K562 (cell line): ENCODE results near the gene FASTKD1. TPM values are rescaled to one million over a fixed set of nuclear protein-coding genes. Genes with fewer than 3 reads are reported as not detected.

Experiments
- ATAC-seq: fragments of 200-7000 bp; cut with Tn5 transposase; 3 replicates; pipeline ENCODE4 v1.9.1; 2020; ENCODE audit warnings: moderate library complexity
- BruUV-seq: library from RNA; stranded (reverse); fragments of 400-500 nt; replicated peaks from 2 replicates; lab custom pipeline; 2021; lab: Mats Ljungman, UMichigan
- CTCF ChIA-PET: fragments of 300-600 bp; formaldehyde crosslinking; extraction: SDS; loops from one replicate; lab custom pipeline; 2021; ENCODE audit warnings: low intra/inter-chr PET ratio; lab: Yijun Ruan, JAX
- POLR2A ChIA-PET: fragments of 300-600, 350-650 bp; sonication (Branson Sonifier 250); formaldehyde crosslinking; extraction: SDS; loops from one replicate; lab custom pipeline; 2021; ENCODE audit warnings: antibody characterized with exemption, inconsistent platforms; lab: Yijun Ruan, JAX
- DNase-seq, 4 experiments: peaks; one replicate each; pipeline versions ENCODE4 v3.0.0 to v3.0.0-alpha.2; 2011 to 2018; ENCODE audit warnings: low spot score in 3 of 4, mixed read lengths in 3 of 4; ENCODE audit errors: extremely low read depth in 1 of 4
- FAIRE-seq: peaks from 2 replicates; lab custom pipeline; 2011; peaks lifted over from hg19 to GRCh38; lab: Jason Lieb, UNC
- H2AFZ ChIP-seq: 2 replicates; pipeline ENCODE4 v1.6.0; 2011; ENCODE audit warnings: low read depth, low read length, control low read depth, inconsistent platforms
- H3K27ac ChIP-seq: fragments of 200-600 bp; 3 replicates; pipeline ENCODE4 v1.8.0; 2011; ENCODE audit warnings: low read depth, mild to moderate bottlenecking, control low read depth, inconsistent platforms, low read length, moderate library complexity, mixed read lengths; ENCODE audit errors: extremely low read depth
- H3K27me3 ChIP-seq, 2 experiments: fragments of 300-600 bp in 1 of 2; 2 replicates in 1 of 2; 3 replicates in 1 of 2; pipeline versions ENCODE4 v1.6.0 to v1.8.0; 2011; ENCODE audit warnings: inconsistent platforms in 2 of 2, low read length in 2 of 2, mild to moderate bottlenecking in 1 of 2, mixed read lengths in 1 of 2, moderate library complexity in 1 of 2; ENCODE audit not compliant: control insufficient read depth in 2 of 2, insufficient read depth in 2 of 2
- H3K36me3 ChIP-seq: fragments of 300-600 bp; 3 replicates; pipeline ENCODE4 v1.8.0; 2011; ENCODE audit warnings: mild to moderate bottlenecking, low read length, inconsistent platforms; ENCODE audit not compliant: control insufficient read depth, insufficient read depth
- H3K4me1 ChIP-seq, 2 experiments: fragments of 200-600 bp in 1 of 2; replicated peaks in 1 of 2; 2 replicates in 1 of 2; 3 replicates in 1 of 2; pipeline versions ENCODE4 v1.5.1 to v1.8.0; 2011; ENCODE audit warnings: inconsistent platforms in 2 of 2, low read length in 2 of 2, mild to moderate bottlenecking in 1 of 2, mixed read lengths in 1 of 2, moderate library complexity in 1 of 2; ENCODE audit not compliant: control insufficient read depth in 2 of 2, insufficient read depth in 2 of 2
- H3K4me2 ChIP-seq: 2 replicates; pipeline ENCODE4 v1.6.1; 2011; ENCODE audit warnings: low read length, control low read depth, inconsistent platforms, mixed read lengths; ENCODE audit not compliant: insufficient read depth
- H3K4me3 ChIP-seq: fragments of 200-600 bp; sonication (generic), shearing (Covaris generic); 2 replicates; pipeline ENCODE4 v1.5.1; 2016; ENCODE audit warnings: control low read depth, inconsistent platforms
- H3K79me2 ChIP-seq: fragments of 200-600 bp; 3 replicates; pipeline ENCODE4 v1.8.0; 2011; ENCODE audit warnings: low read length, inconsistent platforms; ENCODE audit not compliant: control insufficient read depth, insufficient read depth
- H3K9ac ChIP-seq, 2 experiments: 2 replicates each; pipeline versions ENCODE4 v1.6.0 to v1.6.1; 2011; ENCODE audit warnings: low read depth in 2 of 2, low read length in 2 of 2, control low read depth in 1 of 2, inconsistent platforms in 1 of 2, mild to moderate bottlenecking in 1 of 2, mixed read lengths in 1 of 2; ENCODE audit not compliant: insufficient read depth in 1 of 2
- H3K9me1 ChIP-seq: one replicate; pipeline ENCODE4 v1.6.0; 2011; ENCODE audit warnings: inconsistent platforms, mild to moderate bottlenecking, low read length, moderate library complexity; ENCODE audit not compliant: control insufficient read depth, insufficient read depth
- H3K9me3 ChIP-seq: replicated peaks from 2 replicates; pipeline ENCODE4 v1.5.1; 2011; ENCODE audit warnings: low read depth, low read length, inconsistent platforms; ENCODE audit not compliant: control insufficient read depth, insufficient read depth
- H4K20me1 ChIP-seq: replicated peaks from 2 replicates; pipeline ENCODE4 v1.6.1; 2011; ENCODE audit warnings: low read length, inconsistent platforms, mixed read lengths; ENCODE audit not compliant: control insufficient read depth, insufficient read depth
- CBX5 ChIP-seq: IDR thresholded peaks from 2 replicates; pipeline ENCODE4 v1.6.1; 2014; ENCODE audit warnings: low read depth, borderline replicate concordance
- HNRNPH1 ChIP-seq: fragments of 200-400 bp; formaldehyde crosslinking; optimal IDR thresholded peaks from 2 replicates; pipeline ENCODE3; 2017; ENCODE audit warnings: low read depth, mild to moderate bottlenecking, low read length, moderate library complexity
- MXI1 ChIP-seq: IDR thresholded peaks from 2 replicates; pipeline ENCODE4 v1.6.1; 2011; ENCODE audit warnings: low read depth, mild to moderate bottlenecking, improper control_type of control experiment, low read length
- NCOA1 ChIP-seq: fragments of 450-650 bp; IDR thresholded peaks from 2 replicates; pipeline ENCODE4 v1.6.1; 2016; ENCODE audit warnings: low read depth
- NCOA4 ChIP-seq: fragments of 450-650 bp; IDR thresholded peaks from 2 replicates; pipeline ENCODE4 v1.6.1; 2018; ENCODE audit warnings: mild to moderate bottlenecking; ENCODE audit not compliant: partially characterized antibody
- NR2C2 ChIP-seq, 2 experiments: fragments of 200-800 bp in 1 of 2; sonication (Bioruptor generic) in 1 of 2; sonication (generic) in 1 of 2; formaldehyde crosslinking in 1 of 2; IDR thresholded peaks; 2 replicates each; pipeline versions ENCODE4 v1.6.1 to v1.8.0; 2016 to 2022; ENCODE audit warnings: mild to moderate bottlenecking in 1 of 2, missing compliant biosample characterization in 1 of 2, missing genetic modification characterization in 1 of 2, missing genetic modification reagents in 1 of 2
- RBM14 ChIP-seq: fragments of 200-400 bp; formaldehyde crosslinking; IDR thresholded peaks from 2 replicates; pipeline ENCODE4 v1.6.1; 2018; ENCODE audit warnings: low read depth, mild to moderate bottlenecking, low read length, moderate library complexity, borderline replicate concordance; ENCODE audit not compliant: insufficient read depth
- SMARCA5 ChIP-seq: fragments of 450-650 bp; IDR thresholded peaks from 2 replicates; pipeline ENCODE4 v1.6.1; 2016
- SMARCC2 ChIP-seq: fragments of 450-650 bp; IDR thresholded peaks from 2 replicates; pipeline ENCODE4 v1.6.1; 2017; ENCODE audit warnings: antibody characterized with exemption, moderate library complexity, mild to moderate bottlenecking, low read depth
- ZNF311 ChIP-seq: fragments of 250-450 bp; sonication (Bioruptor Pico); IDR thresholded peaks from 2 replicates; pipeline ENCODE4 v1.4.0; 2020; ENCODE audit warnings: mild to moderate bottlenecking, moderate library complexity
- ZNF384 ChIP-seq: IDR thresholded peaks from 2 replicates; pipeline ENCODE4 v1.6.1; 2012; ENCODE audit warnings: low read depth, low read length, improper control_type of control experiment
- WGBS: fragments of 100-300 bp; shearing (Covaris generic); methylation state at CpG from one replicate; pipeline ENCODE4 v1.1.6; 2016; ENCODE audit warnings: low coverage, mixed read lengths; ENCODE audit not compliant: insufficient coverage; ENCODE audit errors: missing lambda C conversion rate; 5-methylcytosine and 5-hydroxymethylcytosine counted together
- in situ Hi-C: fragments of 300-500 bp; cut with MboI; formaldehyde crosslinking; loops from 4 replicates; pipeline ENCODE4 v1.15.0; 2018; ENCODE audit warnings: inconsistent platforms, mixed read lengths
- intact Hi-C: fragments of 100-400 bp; cut with micrococcal nuclease; formaldehyde crosslinking; loops from 2 replicates; pipeline ENCODE4 v1.14.2; 2022
- polyA plus RNA-seq, 8 experiments: library from polyadenylated mRNA; depleted of rRNA in 4 of 8; stranded (reverse) in 5 of 8; unstranded in 3 of 8; fragments of >200 nt; fragmentation: Nextera tagmentation in 2 of 8; fragmentation: Illumina TruSeq in 1 of 8; extraction: Ambion mirVana in 2 of 8; extraction: Trizol in 1 of 8; gene quantifications; 2 replicates each; pipeline versions ENCODE4 v1.2.1 to v1.2.3, GENCODE V29; 2011 to 2014; ENCODE audit warnings: inconsistent platforms in 1 of 8, missing spikeins in 1 of 8
- total RNA-seq, 7 experiments: library from RNA; depleted of rRNA in 6 of 7; stranded (reverse); fragments of >200 nt in 6 of 7; fragmentation: Illumina TruSeq in 2 of 7; extraction: Trizol in 2 of 7; gene quantifications; 2 replicates each; pipeline versions ENCODE4 v1.2.1 to v1.2.3, GENCODE V29; 2011 to 2021; ENCODE audit warnings: low replicate concordance in 1 of 7
- TF ChIP-seq, protein P1 (sequence below), 2 experiments: fragments of 250-450 bp in 1 of 2; fragments of 450-650 bp in 1 of 2; sonication (Bioruptor Pico) in 1 of 2; IDR thresholded peaks; 2 replicates each; pipeline versions ENCODE4 v1.6.1 to v1.8.0; 2016 to 2021; ENCODE audit warnings: mild to moderate bottlenecking in 2 of 2, moderate library complexity in 2 of 2, missing compliant biosample characterization in 1 of 2, missing genetic modification characterization in 1 of 2
- TF ChIP-seq, protein P2 (sequence below): fragments of 250-450 bp; sonication (Bioruptor Pico); IDR thresholded peaks from 2 replicates; pipeline ENCODE4 v1.8.0; 2021; ENCODE audit warnings: moderate library complexity, mild to moderate bottlenecking, inconsistent platforms
- TF ChIP-seq, protein P3 (sequence below): sonication (generic); formaldehyde crosslinking; IDR thresholded peaks from 2 replicates; pipeline ENCODE4 v1.8.1; 2022; ENCODE audit warnings: missing genetic modification reagents

FASTKD1 gene
- total and polyA plus RNA-seq, 9 of the 15 experiments (the other 6 are each of a cell fraction or from before 2014, with no cell fraction given) = 63.5 to 134 (median 119) TPM

DNA sequence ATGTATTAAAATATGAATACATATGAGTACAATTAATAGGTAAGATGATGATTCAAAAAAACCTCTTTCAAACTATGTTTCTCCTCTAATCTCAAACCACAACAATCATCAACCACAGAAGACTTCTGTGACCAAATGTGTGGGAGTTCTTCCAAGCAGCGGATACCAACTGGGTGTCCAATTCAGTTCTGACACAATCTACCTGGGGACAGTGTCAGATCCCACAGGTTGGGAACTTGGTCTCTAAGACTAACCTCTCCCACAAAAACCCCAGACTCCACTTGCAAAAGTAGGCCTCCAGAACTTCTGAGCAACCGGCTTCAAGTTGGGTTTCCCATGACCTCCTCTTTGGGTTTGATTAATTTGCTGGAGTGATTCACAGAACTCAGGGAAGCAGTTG lies 26.9 kb downstream of the FASTKD1 start:
- peaks cover 77% of the 10 kb centered on the region for H3K36me3 ChIP-seq

More for the DNA sequence above, 26.9 kb downstream of the FASTKD1 start:
- CTCF ChIA-PET = no interaction called here
- DNase-seq (no peak), ATAC-seq (no peak), FAIRE-seq (no peak)
- Histone ChIP-seq H2AFZ (no peak overlapping the region), H3K27me3 (no peaks in the 10 kb centered on the region), H3K27ac (no peak overlapping the region), H4K20me1 (no peaks in the 10 kb centered on the region), H3K4me1 (peaks cover under 1 to 5% of the 10 kb centered on the region in 2 experiments; a peak in 2 of 5 replicates), H3K4me3 (no peak overlapping the region), H3K9me3 (no peaks in the 10 kb centered on the region), H3K79me2 (no peaks in the 10 kb centered on the region), H3K9ac (no peak overlapping the region), H3K9me1 (no peaks in the 10 kb centered on the region), H3K4me2 (no peak overlapping the region)
- POLR2A ChIA-PET = no interaction called here
- BruUV-seq = no TSS peak
- no peak for TF ChIP-seq NR2C2 (CRISPR knock-in tag; IDR thresholded peaks at IDR 0.05)
- no peak for TF ChIP-seq NR2C2 (tag; IDR thresholded peaks at IDR 0.05)
- TF ChIP-seq, protein P1, sequence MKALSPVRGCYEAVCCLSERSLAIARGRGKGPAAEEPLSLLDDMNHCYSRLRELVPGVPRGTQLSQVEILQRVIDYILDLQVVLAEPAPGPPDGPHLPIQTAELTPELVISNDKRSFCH (CRISPR knock-in tag; IDR thresholded peaks at IDR 0.05) = no peak
- TF ChIP-seq, protein P1 (tag; IDR thresholded peaks at IDR 0.05) = no peak
- TF ChIP-seq RBM14 = no peak
- TF ChIP-seq NCOA4 = no peak
- TF ChIP-seq SMARCA5 = no peak
- no peak for TF ChIP-seq CBX5
- TF ChIP-seq, protein P2, sequence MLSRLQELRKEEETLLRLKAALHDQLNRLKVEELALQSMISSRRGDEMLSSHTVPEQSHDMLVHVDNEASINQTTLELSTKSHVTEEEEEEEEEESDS (CRISPR knock-in tag) = no peak
- no peak for TF ChIP-seq NCOA1
- no peak for TF ChIP-seq ZNF384
- TF ChIP-seq ZNF311 (CRISPR knock-in tag) = no peak
- TF ChIP-seq SMARCC2 = no peak
- TF ChIP-seq, protein P3, sequence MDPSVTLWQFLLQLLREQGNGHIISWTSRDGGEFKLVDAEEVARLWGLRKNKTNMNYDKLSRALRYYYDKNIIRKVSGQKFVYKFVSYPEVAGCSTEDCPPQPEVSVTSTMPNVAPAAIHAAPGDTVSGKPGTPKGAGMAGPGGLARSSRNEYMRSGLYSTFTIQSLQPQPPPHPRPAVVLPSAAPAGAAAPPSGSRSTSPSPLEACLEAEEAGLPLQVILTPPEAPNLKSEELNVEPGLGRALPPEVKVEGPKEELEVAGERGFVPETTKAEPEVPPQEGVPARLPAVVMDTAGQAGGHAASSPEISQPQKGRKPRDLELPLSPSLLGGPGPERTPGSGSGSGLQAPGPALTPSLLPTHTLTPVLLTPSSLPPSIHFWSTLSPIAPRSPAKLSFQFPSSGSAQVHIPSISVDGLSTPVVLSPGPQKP (CRISPR knock-in tag) = no peak
- no peak for TF ChIP-seq MXI1
- no peak for TF ChIP-seq HNRNPH1
- 57% methylated on average over 2 of the region's 2 CpGs for WGBS
- intact Hi-C loops = no loop called here
- in situ Hi-C loops = no loop called here
